ENCODE measurements around the gene NDC1. TPM values are rescaled to one million over a fixed set of nuclear protein-coding genes. Genes with fewer than 3 reads are reported as not detected.

Gene NDC1
- total and polyA plus RNA-seq, 2 of the 4 experiments (the other 2 are of a cell fraction): 11.8 to 33.9 TPM

DNA sequence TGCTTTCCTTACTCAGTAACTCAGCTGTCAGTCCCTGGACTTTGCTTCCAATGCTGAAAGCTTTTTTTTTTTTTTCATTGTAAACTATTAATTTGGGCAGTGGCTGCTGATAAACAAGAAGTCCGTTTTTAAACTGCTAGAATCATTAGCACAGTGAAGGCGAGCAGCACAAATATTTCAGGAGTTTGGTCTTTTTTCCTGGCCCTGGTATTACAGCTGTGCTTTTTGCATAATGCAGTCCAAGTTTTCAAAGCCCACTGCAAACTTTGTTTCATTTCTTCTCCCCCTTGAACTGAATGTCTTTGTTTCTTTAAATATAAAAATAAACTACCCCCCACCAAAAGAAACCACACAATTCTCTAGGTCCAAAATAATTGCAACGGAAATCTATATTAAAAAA is 105.7 kb downstream of the NDC1 start:
- ATAC-seq (ENCODE audit: low read depth) (no peak), DNase-seq (no peak)
- Histone ChIP-seq H2BK15ac (ENCODE audit: low read depth, low read length) (peak overlapping the region; percentile 89), H3K27ac (ENCODE audit: insufficient read depth, low read length) (peak overlapping the region; percentile 69; the same call in 1 of the 2 replicates), H3K4ac (ENCODE audit: low read depth, low read length) (peak overlapping the region; percentile 75), H4K20me1 (ENCODE audit: insufficient read depth, low read length) (0 out of 2 replicates have a peak, but pooled peaks cover 4% of the 10 kb centered on the region), H3K18ac (ENCODE audit: low read depth, low read length) (peak overlapping the region; percentile 75), H3K4me1 (ENCODE audit: control insufficient read depth, insufficient read depth, low read length) (peaks cover 36% of the 10 kb centered on the region), H3K56ac (ENCODE audit: extremely low read depth, insufficient read depth, low read length) (0 out of 2 replicates have a peak overlapping the region, but pooled peaks have one; percentile 13), H3K79me1 (ENCODE audit: low read depth in 1 of 2, low read length in 2 of 2) (peaks cover 22 to 62% of the 10 kb centered on the region in 2 experiments), H3K4me3 (ENCODE audit: insufficient read depth, low read depth, low read length) (no peak overlapping the region), H3K14ac (replicated peaks; ENCODE audit: low read depth, low read length) (peak overlapping the region; percentile 32; the same call in 1 of the 2 replicates), H4K5ac (ENCODE audit: low read depth, low read length) (peak overlapping the region; percentile 62; the same call in 1 of the 2 replicates), H2AFZ (replicated peaks; ENCODE audit: low read length, poor library complexity) (no peak overlapping the region), H3K9ac (ENCODE audit: low read depth, low read length) (peak overlapping the region; percentile 34; the same call in 1 of the 2 replicates), H3K36me3 (ENCODE audit: control insufficient read depth, insufficient read depth, low read length) (no peaks in the 10 kb centered on the region; the same call in 1 of the 2 replicates), H3K9me1 (ENCODE audit: insufficient read depth, low read length) (peaks cover 25% of the 10 kb centered on the region; the same call in 1 of the 2 replicates), H2BK20ac (ENCODE audit: low read depth, low read length) (peak overlapping the region; percentile 60), H2BK5ac (ENCODE audit: low read depth, low read length, poor library complexity, severe bottlenecking) (peak overlapping the region; percentile 59), H2AK9ac (replicated peaks; ENCODE audit: low read depth, low read length, poor library complexity) (no peak overlapping the region), H4K8ac (ENCODE audit: low read depth in 2 of 2, low read length in 2 of 2) (peak overlapping the region; percentile 67 to 79), H3K4me2 (ENCODE audit: low read depth, low read length) (peak overlapping the region; percentile 32; the same call in 1 of the 2 replicates), H4K91ac (ENCODE audit: insufficient read depth, low read depth, low read length) (peak overlapping the region; percentile 81), H3K9me3 (ENCODE audit: control insufficient read depth, insufficient read depth, low read length) (no peaks in the 10 kb centered on the region), H3K23ac (ENCODE audit: low read depth, low read length) (0 out of 2 replicates have a peak overlapping the region, but pooled peaks have one; percentile 4), H3K27me3 (ENCODE audit: control insufficient read depth, insufficient read depth, low read length) (no peaks in the 10 kb centered on the region), H2AK5ac (ENCODE audit: low read depth, low read length) (peak overlapping the region; percentile 89; the same call in 1 of the 2 replicates), H2BK120ac (ENCODE audit: low read depth, low read length) (peak overlapping the region; percentile 69)
- POLR2A ChIA-PET (ENCODE audit: unreplicated experiment): no interaction called here
- BruUV-seq (replicated peaks): no TSS peak
- CTCF ChIA-PET: interaction anchor here (1.0 kb wide), 1 partner anchor 11 kb away, joined by 3 read pairs; no protein-coding TSS in a partner anchor
- TF ChIP-seq RAD21 (IDR thresholded peaks at IDR 0.05; ENCODE audit: low read length): no peak
- TF ChIP-seq MAZ (IDR thresholded peaks at IDR 0.05; ENCODE audit: borderline replicate concordance, low read depth, low read length): no peak
- TF ChIP-seq, protein P1, sequence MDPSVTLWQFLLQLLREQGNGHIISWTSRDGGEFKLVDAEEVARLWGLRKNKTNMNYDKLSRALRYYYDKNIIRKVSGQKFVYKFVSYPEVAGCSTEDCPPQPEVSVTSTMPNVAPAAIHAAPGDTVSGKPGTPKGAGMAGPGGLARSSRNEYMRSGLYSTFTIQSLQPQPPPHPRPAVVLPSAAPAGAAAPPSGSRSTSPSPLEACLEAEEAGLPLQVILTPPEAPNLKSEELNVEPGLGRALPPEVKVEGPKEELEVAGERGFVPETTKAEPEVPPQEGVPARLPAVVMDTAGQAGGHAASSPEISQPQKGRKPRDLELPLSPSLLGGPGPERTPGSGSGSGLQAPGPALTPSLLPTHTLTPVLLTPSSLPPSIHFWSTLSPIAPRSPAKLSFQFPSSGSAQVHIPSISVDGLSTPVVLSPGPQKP (IDR thresholded peaks at IDR 0.05; ENCODE audit: borderline replicate concordance, low read depth, low read length): no peak
- 0 out of 2 replicates have a peak, but pooled peaks have one; percentile 15 for TF ChIP-seq POLR2A (IDR thresholded peaks at IDR 0.05; ENCODE audit: low read depth, low read length)
- WGBS, 2 experiments (ENCODE audit: extremely low coverage in 2 of 2, insufficient read length in 1 of 2): no CpG with 5 or more reads among the region's 3 CpGs
- dilution Hi-C loops (cut with HindIII; ENCODE audit: low sequenced_read_pairs, unreplicated experiment) (no loop called here), intact Hi-C loops (cut with micrococcal nuclease) (loop anchor here (5.0 kb wide), 1 partner anchor 45 kb away; no protein-coding TSS in a partner anchor), in situ Hi-C loops (cut with MboI; ENCODE audit: low sequenced_read_pairs) (no loop called here)

Measured in IMR-90 (cell line).